ENCODE results near the gene LAMA3. TPM values are rescaled to one million over a fixed set of nuclear protein-coding genes. Genes with fewer than 3 reads are reported as not detected.

The LAMA3 gene
- total RNA-seq, 1 donor from 2014 or later, result 3.5 TPM

DNA sequence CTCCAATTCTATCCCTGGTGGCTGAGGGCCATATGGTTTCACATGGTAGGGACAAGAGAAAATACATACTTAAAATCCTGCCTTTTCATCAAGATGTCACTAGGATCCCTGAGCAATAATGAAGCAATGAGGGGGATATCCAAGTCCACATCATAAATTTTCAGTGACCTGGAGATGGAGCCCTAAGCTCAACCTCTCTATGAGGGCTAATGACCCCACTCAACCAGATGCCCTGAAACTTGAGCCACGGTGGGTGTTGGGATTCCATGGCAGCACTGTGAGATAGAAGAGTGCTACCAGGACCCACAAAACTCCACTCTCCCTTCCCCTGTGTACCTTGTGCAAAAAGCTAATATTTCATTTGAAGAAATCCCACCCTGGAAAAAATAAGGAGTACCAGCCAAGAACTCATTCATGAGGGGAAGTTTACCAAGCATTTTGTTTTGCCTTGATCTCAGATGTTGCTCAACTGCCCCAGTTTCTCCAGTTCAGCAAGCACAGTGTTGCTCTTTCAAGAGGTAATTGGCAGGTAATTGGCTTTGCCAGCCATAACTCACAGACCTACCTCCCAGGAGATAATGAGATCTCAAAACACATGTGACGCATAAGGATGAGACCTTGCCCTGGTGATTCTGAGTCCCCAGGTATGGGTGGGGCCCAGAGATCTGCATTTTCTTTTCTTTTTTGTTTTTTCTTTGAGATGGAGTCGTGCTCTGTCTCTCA, 274.4 kb downstream of the LAMA3 start:
- intact Hi-C loops (cut with micrococcal nuclease), result no loop called here
- no peak for DNase-seq

DNA sequence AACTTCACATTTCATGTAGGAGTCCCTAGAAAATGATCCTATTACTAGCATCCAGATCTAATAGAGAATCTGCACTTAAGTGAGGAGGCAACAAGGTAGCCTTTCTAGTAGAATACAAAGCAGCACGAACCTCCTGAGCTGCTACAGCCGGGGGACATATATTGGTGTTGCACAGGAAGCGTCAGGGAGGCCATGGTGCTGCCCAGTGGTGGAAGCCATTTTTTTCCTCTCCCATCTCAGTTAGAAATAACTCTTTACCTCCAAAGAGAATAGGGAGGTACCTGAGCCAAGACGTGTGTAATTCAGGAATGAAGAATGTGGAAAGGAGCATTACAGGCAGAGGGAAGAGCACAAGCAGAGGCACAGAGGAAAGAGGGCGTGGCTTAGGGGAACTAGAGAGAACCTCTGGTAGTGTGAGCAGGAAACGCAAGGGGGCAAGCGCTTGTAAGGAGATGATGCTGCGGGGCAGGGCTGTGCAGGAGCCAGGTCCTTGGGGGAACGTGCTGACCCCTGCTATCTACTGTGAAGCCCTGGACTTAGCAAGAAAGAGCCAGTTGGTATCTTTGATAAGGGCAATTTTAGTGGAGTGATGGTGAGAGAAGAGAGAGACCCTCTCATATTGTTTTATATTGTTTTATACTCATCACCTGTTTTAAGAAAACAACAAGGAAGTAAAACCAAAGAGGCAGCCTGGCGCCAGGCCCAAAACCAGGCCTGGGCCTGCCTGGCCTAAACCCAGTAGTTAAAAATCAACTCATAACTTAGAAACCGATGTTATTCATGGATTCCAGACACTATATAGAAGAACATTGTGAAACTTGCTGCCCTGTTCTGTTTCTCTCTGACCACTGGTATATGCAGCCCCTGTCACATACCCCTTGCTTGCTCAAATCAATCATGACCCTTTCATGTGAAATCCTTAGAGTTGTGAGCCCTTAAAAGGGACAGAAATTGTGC, 275.3 kb downstream of the LAMA3 start:
- H3K36me3 ChIP-seq, result no peaks in the 10 kb centered on the region
- intact Hi-C loops (cut with micrococcal nuclease), result no loop called here
- H3K4me3 ChIP-seq, result no peak overlapping the region
- DNase-seq, result no peak
- TF ChIP-seq, protein P1, sequence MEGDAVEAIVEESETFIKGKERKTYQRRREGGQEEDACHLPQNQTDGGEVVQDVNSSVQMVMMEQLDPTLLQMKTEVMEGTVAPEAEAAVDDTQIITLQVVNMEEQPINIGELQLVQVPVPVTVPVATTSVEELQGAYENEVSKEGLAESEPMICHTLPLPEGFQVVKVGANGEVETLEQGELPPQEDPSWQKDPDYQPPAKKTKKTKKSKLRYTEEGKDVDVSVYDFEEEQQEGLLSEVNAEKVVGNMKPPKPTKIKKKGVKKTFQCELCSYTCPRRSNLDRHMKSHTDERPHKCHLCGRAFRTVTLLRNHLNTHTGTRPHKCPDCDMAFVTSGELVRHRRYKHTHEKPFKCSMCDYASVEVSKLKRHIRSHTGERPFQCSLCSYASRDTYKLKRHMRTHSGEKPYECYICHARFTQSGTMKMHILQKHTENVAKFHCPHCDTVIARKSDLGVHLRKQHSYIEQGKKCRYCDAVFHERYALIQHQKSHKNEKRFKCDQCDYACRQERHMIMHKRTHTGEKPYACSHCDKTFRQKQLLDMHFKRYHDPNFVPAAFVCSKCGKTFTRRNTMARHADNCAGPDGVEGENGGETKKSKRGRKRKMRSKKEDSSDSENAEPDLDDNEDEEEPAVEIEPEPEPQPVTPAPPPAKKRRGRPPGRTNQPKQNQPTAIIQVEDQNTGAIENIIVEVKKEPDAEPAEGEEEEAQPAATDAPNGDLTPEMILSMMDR (IDR thresholded peaks at IDR 0.05; ENCODE audit: borderline replicate concordance), result no peak
- no peaks in the 10 kb centered on the region for H3K27me3 ChIP-seq (ENCODE audit: low read depth)
- H3K4me1 ChIP-seq, result no peaks in the 10 kb centered on the region
- H3K27ac ChIP-seq (replicated peaks), result no peak overlapping the region
- no peaks in the 10 kb centered on the region for H3K9me3 ChIP-seq (replicated peaks)

More for the DNA sequence above, 274.4 kb downstream of the LAMA3 start:
- H3K27me3 ChIP-seq (ENCODE audit: low read depth), result no peaks in the 10 kb centered on the region
- H3K36me3 ChIP-seq, result no peaks in the 10 kb centered on the region
- H3K4me1 ChIP-seq, result peaks cover 1% of the 10 kb centered on the region
- TF ChIP-seq, protein P1 (IDR thresholded peaks at IDR 0.05; ENCODE audit: borderline replicate concordance), result peak; percentile 11
- H3K27ac ChIP-seq (replicated peaks), result no peak overlapping the region
- H3K9me3 ChIP-seq (replicated peaks), result no peaks in the 10 kb centered on the region
- H3K4me3 ChIP-seq, result no peak overlapping the region

DNA sequence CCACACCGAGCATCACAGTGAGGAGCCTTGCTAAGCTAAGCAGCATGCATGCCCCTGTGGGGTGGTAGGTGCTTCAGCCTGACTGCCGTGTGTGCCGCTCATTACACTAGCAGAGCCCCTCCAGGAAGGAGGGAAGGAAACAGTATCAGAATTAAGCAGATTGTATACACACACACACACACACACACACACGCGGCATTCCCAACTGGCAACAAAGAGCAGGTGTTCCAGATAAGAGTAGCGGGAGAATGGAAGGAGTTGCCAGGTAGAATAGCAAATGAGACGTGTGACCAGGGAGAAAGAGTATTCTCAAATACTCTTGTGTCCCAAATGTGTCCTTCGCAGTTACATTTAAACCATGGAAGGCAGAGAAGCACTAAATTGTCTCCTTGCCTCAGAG, 277.7 kb downstream of the LAMA3 start:
- DNase-seq, result no peak
- Histone ChIP-seq H3K27me3 (ENCODE audit: low read depth) (no peaks in the 10 kb centered on the region), H3K9me3 (replicated peaks) (no peaks in the 10 kb centered on the region), H3K36me3 (no peaks in the 10 kb centered on the region), H3K4me1 (no peaks in the 10 kb centered on the region), H3K4me3 (no peak overlapping the region), H3K27ac (replicated peaks) (no peak overlapping the region)
- intact Hi-C loops (cut with micrococcal nuclease), result no loop called here
- TF ChIP-seq, protein P1 (IDR thresholded peaks at IDR 0.05; ENCODE audit: borderline replicate concordance), result no peak

DNA sequence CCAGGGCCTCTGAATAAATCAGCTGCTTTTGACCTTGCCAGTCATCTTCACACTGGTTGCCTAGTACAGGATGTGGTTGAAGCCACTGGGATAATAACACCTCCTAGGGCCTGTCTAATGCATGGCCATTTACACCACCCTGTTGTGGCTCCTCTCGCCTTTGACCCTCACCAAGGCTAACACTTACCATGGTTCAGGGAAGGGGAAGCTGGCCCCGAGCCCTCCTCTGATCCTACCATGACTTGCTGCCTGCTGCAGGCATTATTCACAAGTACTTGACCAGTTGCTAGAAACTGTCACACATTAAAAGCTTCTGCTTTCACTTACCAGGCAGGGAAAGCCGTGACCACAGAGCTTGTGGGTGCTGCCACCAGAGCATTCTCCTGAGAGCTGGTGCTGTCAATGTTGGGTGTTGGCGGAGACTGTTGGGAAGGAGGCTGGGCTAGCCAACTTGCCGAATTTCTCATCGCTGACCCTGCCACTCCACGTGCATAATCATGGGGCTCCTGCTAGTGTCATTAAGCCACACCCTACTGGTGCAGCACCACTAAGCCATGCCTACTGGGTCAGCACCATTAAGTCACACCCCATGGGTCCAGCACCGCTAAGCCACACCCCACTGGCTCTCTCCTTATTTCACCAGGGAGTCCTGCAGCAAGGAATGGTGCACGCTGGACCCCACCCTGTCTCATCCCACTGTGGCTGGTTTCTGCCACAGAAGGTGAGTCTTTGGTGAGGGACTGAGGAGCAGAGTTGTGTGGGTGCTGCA, 278.3 kb downstream of the LAMA3 start:
- H3K4me1 ChIP-seq, result no peaks in the 10 kb centered on the region
- no peak overlapping the region for H3K27ac ChIP-seq (replicated peaks)
- no peak for DNase-seq
- TF ChIP-seq, protein P1 (IDR thresholded peaks at IDR 0.05; ENCODE audit: borderline replicate concordance), result no peak
- H3K4me3 ChIP-seq, result no peak overlapping the region
- no peaks in the 10 kb centered on the region for H3K9me3 ChIP-seq (replicated peaks)
- no peaks in the 10 kb centered on the region for H3K27me3 ChIP-seq (ENCODE audit: low read depth)
- intact Hi-C loops (cut with micrococcal nuclease), result no loop called here
- H3K36me3 ChIP-seq, result no peaks in the 10 kb centered on the region
